ENCODE results near the gene EFNA5. TPM values are rescaled to one million over a fixed set of nuclear protein-coding genes. Genes with fewer than 3 reads are reported as not detected.

The EFNA5 gene
- total RNA-seq, 1 donor from 2014 or later: 43.0 TPM

- TF ChIP-seq, protein P1, sequence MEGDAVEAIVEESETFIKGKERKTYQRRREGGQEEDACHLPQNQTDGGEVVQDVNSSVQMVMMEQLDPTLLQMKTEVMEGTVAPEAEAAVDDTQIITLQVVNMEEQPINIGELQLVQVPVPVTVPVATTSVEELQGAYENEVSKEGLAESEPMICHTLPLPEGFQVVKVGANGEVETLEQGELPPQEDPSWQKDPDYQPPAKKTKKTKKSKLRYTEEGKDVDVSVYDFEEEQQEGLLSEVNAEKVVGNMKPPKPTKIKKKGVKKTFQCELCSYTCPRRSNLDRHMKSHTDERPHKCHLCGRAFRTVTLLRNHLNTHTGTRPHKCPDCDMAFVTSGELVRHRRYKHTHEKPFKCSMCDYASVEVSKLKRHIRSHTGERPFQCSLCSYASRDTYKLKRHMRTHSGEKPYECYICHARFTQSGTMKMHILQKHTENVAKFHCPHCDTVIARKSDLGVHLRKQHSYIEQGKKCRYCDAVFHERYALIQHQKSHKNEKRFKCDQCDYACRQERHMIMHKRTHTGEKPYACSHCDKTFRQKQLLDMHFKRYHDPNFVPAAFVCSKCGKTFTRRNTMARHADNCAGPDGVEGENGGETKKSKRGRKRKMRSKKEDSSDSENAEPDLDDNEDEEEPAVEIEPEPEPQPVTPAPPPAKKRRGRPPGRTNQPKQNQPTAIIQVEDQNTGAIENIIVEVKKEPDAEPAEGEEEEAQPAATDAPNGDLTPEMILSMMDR (conservative IDR thresholded peaks at IDR 0.05): no peak
- peaks cover 6% of the 10 kb centered on the region for H3K36me3 Mint-ChIP-seq (ENCODE audit: low read depth)
- no peak overlapping the region for H3K27ac Mint-ChIP-seq (ENCODE audit: unreplicated experiment)
- H3K9me3 Mint-ChIP-seq: no peaks in the 10 kb centered on the region
- peaks cover 25% of the 10 kb centered on the region for H3K4me1 Mint-ChIP-seq
- DNase-seq (ENCODE audit: low read depth, low spot score): no peak
- H3K27me3 Mint-ChIP-seq (ENCODE audit: low read depth): no peaks in the 10 kb centered on the region
- no peak overlapping the region for H3K4me3 Mint-ChIP-seq
Measured at GRCh38 chr5:107422494-107422893, 248.2 kb downstream of the EFNA5 start.

GRCh38 chr5:107419498-107419897, 251.2 kb downstream of the EFNA5 start:
- Mint-ChIP-seq H3K27me3 (ENCODE audit: low read depth) (no peaks in the 10 kb centered on the region), H3K9me3 (no peaks in the 10 kb centered on the region)

GRCh38 chr5:107418902-107419301, 251.8 kb downstream of the EFNA5 start:
- no peaks in the 10 kb centered on the region for H3K27me3 Mint-ChIP-seq (ENCODE audit: low read depth)
- H3K9me3 Mint-ChIP-seq: no peaks in the 10 kb centered on the region
- no peak overlapping the region for H3K4me3 Mint-ChIP-seq
- TF ChIP-seq, protein P1 (conservative IDR thresholded peaks at IDR 0.05): no peak
- peaks cover 30% of the 10 kb centered on the region for H3K4me1 Mint-ChIP-seq
- DNase-seq (ENCODE audit: low read depth, low spot score): no peak
- no peak overlapping the region for H3K27ac Mint-ChIP-seq (ENCODE audit: unreplicated experiment)
- peaks cover 3% of the 10 kb centered on the region for H3K36me3 Mint-ChIP-seq (ENCODE audit: low read depth)

More at GRCh38 chr5:107419498-107419897, 251.2 kb downstream of the EFNA5 start:
- Mint-ChIP-seq H3K4me3 (no peak overlapping the region), H3K27ac (ENCODE audit: unreplicated experiment) (no peak overlapping the region), H3K36me3 (ENCODE audit: low read depth) (peaks cover 1% of the 10 kb centered on the region), H3K4me1 (peaks cover 30% of the 10 kb centered on the region)
- TF ChIP-seq, protein P1 (conservative IDR thresholded peaks at IDR 0.05): no peak
- no peak for DNase-seq (ENCODE audit: low read depth, low spot score)

- Mint-ChIP-seq H3K36me3 (ENCODE audit: low read depth) (peaks cover 3% of the 10 kb centered on the region), H3K9me3 (no peaks in the 10 kb centered on the region), H3K27me3 (ENCODE audit: low read depth) (no peaks in the 10 kb centered on the region), H3K4me1 (peaks cover 30% of the 10 kb centered on the region), H3K4me3 (no peak overlapping the region), H3K27ac (ENCODE audit: unreplicated experiment) (no peak overlapping the region)
- no peak for DNase-seq (ENCODE audit: low read depth, low spot score)
- TF ChIP-seq, protein P1 (conservative IDR thresholded peaks at IDR 0.05): no peak
Measured at GRCh38 chr5:107418071-107418470, 252.7 kb downstream of the EFNA5 start.

DNA sequence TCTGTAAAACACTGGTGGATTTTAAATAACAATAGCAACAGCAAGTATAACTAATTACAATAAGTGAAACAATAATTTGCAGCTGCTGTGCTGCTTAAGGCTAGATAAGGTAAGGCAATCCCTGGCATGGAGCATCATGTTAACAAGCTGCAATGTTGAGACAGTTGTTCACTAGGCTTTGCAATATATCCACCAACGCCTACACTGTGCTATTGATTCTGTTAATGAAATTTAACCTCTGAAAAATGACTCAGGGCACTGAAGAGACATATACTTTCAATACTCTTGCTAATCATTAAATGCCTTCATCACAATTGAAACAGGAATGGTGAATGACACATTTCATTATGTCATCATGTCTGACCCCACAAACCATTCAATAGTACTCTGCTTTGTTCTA, 255.0 kb downstream of the EFNA5 start:
- H3K27ac Mint-ChIP-seq (ENCODE audit: unreplicated experiment): no peak overlapping the region
- no peak for DNase-seq (ENCODE audit: low read depth, low spot score)
- peaks cover 3% of the 10 kb centered on the region for H3K36me3 Mint-ChIP-seq (ENCODE audit: low read depth)
- H3K9me3 Mint-ChIP-seq: peaks cover 2% of the 10 kb centered on the region
- peaks cover 24% of the 10 kb centered on the region for H3K4me1 Mint-ChIP-seq
- no peaks in the 10 kb centered on the region for H3K27me3 Mint-ChIP-seq (ENCODE audit: low read depth)
- H3K4me3 Mint-ChIP-seq: no peak overlapping the region
- TF ChIP-seq, protein P1 (conservative IDR thresholded peaks at IDR 0.05): no peak

DNA sequence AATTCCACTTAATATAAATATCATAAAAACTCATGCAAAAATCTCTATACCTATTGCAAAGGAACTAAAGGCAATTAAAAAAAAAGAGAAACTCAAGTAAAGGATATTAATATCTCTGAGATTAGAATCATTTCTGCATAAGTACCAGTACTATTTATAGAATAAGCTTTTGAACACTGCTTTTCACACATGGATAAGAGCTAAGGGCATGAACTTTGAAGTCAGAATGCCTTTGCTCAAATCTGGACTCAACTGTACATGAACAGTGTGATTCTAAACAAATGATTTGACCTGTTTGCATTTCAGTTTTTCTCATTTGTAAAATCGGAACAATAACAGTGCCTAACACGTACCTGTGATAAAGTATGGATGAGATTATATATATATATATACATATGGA, 255.9 kb downstream of the EFNA5 start:
- H3K27ac Mint-ChIP-seq (ENCODE audit: unreplicated experiment): no peak overlapping the region
- TF ChIP-seq, protein P1 (conservative IDR thresholded peaks at IDR 0.05): no peak
- H3K4me3 Mint-ChIP-seq: no peak overlapping the region
- peaks cover 22% of the 10 kb centered on the region for H3K4me1 Mint-ChIP-seq
- no peaks in the 10 kb centered on the region for H3K27me3 Mint-ChIP-seq (ENCODE audit: low read depth)
- H3K9me3 Mint-ChIP-seq: peaks cover 2% of the 10 kb centered on the region
- peaks cover 3% of the 10 kb centered on the region for H3K36me3 Mint-ChIP-seq (ENCODE audit: low read depth)
- DNase-seq (ENCODE audit: low read depth, low spot score): no peak
